ENCODE measurements around the gene AKNAD1. TPM values are rescaled to one million over a fixed set of nuclear protein-coding genes. Genes with fewer than 3 reads are reported as not detected.

The AKNAD1 gene
- total and polyA plus RNA-seq, 2 donors = 1.2 to 1.8 TPM

DNA sequence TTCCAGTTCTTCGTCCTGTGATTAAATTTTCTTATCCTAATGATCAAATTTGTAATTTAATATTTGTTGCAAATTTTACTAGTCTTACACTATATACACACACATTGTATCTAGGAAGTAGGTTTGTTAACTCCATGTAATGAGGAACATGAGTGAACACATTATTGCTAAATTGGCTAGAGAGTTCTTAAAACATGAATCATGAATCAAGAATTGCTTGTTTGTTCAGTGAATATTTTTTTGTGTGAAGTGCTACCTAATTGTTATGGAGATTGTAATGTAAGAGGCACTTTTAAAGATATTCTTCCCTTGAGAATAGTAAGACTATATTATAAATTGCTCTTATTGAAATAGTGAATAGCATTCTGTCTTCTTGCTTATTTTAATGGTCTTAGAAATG lies 24.5 kb upstream of the AKNAD1 start:
- Histone ChIP-seq H3K36me3 (ENCODE audit: insufficient read depth) (no peaks in the 10 kb centered on the region), H3K4me3 (ENCODE audit: low read depth, low read length) (no peak overlapping the region), H3K27ac (ENCODE audit: low read depth) (no peak overlapping the region), H3K4me1 (ENCODE audit: insufficient read depth) (peaks cover 1% of the 10 kb centered on the region)
- no peak for DNase-seq (ENCODE audit: extremely low spot score)
- 84% methylated on average over 1 of the region's 1 CpG for WGBS

DNA sequence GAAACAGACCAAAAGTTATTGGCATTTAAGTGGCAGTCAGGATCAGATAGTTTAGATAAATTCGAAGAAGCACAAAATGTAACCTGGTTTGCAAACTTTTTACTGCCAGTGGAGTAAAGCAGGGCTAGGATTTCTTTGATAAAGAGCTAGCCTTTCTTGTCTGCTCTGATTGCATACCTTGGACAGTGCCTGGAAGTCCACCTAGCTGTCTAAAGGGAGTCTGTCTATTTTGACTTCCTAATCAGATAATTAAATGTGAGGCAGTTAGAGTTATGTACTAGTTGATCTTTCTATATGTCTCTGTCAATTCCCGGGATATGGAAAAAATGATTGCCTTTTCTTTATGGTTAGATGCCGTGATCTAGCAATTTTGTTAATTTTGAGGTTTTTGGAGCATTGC lies 24.0 kb upstream of the AKNAD1 start:
- WGBS = 78% methylated on average over 3 of the region's 3 CpGs
- Histone ChIP-seq H3K36me3 (ENCODE audit: insufficient read depth) (no peaks in the 10 kb centered on the region), H3K4me1 (ENCODE audit: insufficient read depth) (peaks cover 1% of the 10 kb centered on the region), H3K4me3 (ENCODE audit: low read depth, low read length) (no peak overlapping the region), H3K27ac (ENCODE audit: low read depth) (no peak overlapping the region)
- no peak for DNase-seq (ENCODE audit: extremely low spot score)

DNA sequence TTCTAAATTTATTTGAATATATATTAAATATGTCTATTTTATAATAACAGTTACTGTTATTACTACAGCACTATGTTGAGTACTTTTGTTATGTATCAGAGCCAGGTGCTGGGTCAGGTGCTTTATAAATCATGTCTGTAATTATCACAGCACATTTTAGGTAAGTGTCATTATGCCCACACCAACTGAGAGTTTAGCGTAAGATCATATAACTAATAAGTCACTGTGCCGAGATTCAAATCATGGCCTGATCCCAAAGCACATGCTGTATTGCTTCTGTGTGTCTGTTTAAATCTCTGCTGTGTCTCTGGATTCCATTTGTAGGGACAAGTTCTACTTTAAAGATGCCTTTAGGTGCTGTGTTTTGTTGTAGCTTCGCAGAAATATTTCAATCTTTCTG lies 21.8 kb upstream of the AKNAD1 start:
- H3K27ac ChIP-seq (ENCODE audit: low read depth) = no peak overlapping the region
- DNase-seq (ENCODE audit: extremely low spot score) = no peak
- no peak overlapping the region for H3K4me3 ChIP-seq (ENCODE audit: low read depth, low read length)
- WGBS = 60% methylated on average over 3 of the region's 3 CpGs
- no peaks in the 10 kb centered on the region for H3K4me1 ChIP-seq (ENCODE audit: insufficient read depth)
- no peaks in the 10 kb centered on the region for H3K36me3 ChIP-seq (ENCODE audit: insufficient read depth)

DNA sequence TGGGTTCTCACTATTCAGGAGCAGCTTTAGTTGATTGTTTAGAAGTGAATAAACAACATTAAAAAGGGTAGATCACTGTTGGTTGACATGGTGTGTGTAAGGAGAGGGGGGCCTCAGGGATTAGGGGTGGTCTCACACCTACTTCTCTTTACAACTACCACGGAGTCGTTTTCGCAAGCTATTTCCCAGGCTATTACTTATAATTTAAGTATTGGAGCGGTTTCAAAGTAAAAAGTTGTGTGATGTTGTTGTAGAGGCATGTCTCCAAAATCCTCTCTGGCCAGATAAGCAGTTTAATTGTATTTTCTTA lies 21.2 kb upstream of the AKNAD1 start:
- no peaks in the 10 kb centered on the region for H3K4me1 ChIP-seq (ENCODE audit: insufficient read depth)
- 27% methylated on average over 4 of the region's 4 CpGs for WGBS
- no peak overlapping the region for H3K27ac ChIP-seq (ENCODE audit: low read depth)
- H3K36me3 ChIP-seq (ENCODE audit: insufficient read depth) = no peaks in the 10 kb centered on the region
- H3K4me3 ChIP-seq (ENCODE audit: low read depth, low read length) = no peak overlapping the region
- no peak for DNase-seq (ENCODE audit: extremely low spot score)

DNA sequence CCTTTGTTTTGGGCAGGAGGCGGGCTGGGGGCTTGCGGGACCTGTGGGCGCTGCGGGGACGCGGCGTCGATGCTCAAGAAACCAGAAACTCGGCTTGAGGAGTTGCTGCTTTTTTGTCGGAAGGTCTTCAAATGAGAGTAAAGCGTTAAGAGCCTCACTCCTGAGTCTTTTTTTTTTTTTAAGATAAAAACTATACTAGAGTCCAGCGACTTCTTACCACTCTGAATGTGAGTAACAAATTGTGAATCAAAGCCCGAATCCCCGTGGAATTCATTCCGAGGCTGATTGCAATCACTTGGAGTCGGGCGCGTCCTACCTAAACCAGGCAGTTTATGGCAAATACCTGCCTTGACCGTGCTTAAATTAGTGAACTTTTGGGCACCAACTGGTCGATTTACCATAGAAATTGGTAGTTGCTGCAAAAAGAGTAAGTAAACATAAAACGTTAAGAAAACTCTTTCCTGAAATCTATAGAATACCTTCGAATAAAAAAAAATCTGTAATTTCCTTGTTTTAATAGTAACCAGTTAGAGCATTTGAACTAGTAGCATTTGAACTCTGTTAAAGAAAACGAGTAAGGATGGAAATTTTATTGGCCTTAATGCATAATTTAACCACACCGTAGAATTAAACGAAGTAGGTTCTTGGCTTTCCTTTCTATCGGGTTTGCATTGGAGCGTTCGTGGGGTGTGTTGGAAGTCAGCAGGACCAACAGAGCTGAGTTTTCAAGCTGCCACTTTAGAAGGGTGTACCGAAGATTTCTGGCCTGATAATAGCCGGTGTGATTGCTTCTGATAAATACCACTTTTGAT lies 20.7 kb upstream of the AKNAD1 start:
- Histone ChIP-seq H3K4me3 (ENCODE audit: low read depth, low read length) (peak overlapping the region; percentile 94), H3K36me3 (ENCODE audit: insufficient read depth) (no peaks in the 10 kb centered on the region), H3K27ac (ENCODE audit: low read depth) (peak overlapping the region; percentile 48), H3K4me1 (ENCODE audit: insufficient read depth) (no peaks in the 10 kb centered on the region)
- WGBS = 2% methylated on average over 30 of the region's 30 CpGs
- no peak for DNase-seq (ENCODE audit: extremely low spot score)

DNA sequence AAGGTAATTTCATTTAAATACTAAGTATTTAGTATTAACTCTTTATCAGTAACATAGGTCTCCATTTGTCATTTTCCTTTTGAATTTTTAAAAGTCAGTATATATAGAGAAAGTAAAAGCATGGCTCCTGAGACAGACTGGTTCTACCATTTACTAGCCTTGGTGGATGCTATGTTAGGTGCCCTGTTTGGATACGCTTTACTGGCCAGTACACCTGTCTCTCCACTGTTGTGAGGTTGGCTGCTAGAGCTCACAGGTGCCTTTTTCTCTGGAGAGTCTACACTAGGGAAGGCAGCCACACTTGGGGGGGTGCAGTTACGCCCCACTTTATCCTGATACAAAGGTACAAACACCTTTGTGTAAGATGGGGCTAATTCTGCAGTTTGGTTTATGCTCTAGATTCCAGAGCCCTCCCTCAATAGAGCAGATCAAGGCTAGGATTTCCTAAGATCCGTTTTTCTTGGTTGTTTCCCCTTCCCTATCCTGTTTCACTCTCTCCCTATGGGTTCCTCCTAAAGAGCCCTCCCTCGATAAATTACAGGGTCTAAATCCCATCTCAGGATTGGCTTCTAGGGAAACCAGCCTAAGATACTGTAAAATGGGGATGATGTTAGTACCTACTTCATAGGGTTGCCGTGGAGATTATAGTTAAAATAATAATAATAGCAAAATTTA lies 14.3 kb upstream of the AKNAD1 start:
- no peak for DNase-seq (ENCODE audit: extremely low spot score)
- 78% methylated on average over 5 of the region's 5 CpGs for WGBS
- H3K36me3 ChIP-seq (ENCODE audit: insufficient read depth) = no peaks in the 10 kb centered on the region
- no peak overlapping the region for H3K27ac ChIP-seq (ENCODE audit: low read depth)
- H3K4me3 ChIP-seq (ENCODE audit: low read depth, low read length) = no peak overlapping the region
- no peaks in the 10 kb centered on the region for H3K4me1 ChIP-seq (ENCODE audit: insufficient read depth)

DNA sequence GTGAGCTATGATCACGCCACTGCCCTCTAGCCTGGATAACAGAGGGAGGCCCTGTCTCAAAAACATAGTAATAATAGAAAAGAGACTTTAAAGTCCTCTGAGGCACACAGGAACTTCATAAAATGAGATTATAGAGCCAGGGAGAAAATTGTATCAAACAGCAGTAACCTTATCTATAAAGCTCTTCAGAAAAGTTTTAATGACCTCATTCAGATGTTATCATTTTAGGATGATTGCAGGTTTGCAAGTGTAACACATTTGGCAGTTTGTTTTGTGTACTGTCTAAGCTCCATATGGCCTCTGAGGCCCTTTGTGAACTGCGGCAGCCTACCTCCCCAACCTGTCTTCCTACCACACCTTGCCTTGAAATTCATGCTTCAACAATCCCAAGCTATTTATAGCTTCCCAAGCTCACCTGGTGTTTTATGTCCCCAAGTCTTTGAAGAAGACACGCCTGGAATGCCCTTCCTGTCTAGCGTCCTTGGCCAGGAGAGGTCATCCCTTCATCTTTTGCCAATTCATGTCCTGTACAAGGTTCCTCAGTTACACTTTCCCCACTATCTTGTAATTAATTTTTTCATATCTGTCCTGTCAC lies 8.5 kb upstream of the AKNAD1 start:
- 74% methylated on average over 4 of the region's 4 CpGs for WGBS
- Histone ChIP-seq H3K36me3 (ENCODE audit: insufficient read depth) (no peaks in the 10 kb centered on the region), H3K4me1 (ENCODE audit: insufficient read depth) (no peaks in the 10 kb centered on the region), H3K27ac (ENCODE audit: low read depth) (no peak overlapping the region), H3K4me3 (ENCODE audit: low read depth, low read length) (no peak overlapping the region)
- DNase-seq (ENCODE audit: extremely low spot score) = no peak

DNA sequence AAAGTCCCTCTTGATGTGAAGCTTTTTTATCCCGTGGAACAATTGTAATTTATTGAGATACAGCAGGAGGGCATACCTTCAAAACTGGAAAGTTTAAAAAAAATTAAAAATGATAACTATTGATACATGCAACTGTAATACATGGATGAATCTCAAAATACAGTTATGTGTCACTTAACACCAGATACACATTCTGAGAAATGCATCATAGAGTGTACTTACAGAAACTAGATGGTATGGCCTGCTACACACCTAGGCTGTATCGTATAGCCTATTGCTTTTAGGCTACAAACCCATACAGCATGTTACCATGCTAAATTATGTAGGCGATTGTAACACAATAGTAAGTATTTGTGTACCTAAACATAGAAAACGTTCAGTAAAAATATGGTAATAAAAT lies 7.1 kb upstream of the AKNAD1 start:
- Histone ChIP-seq H3K4me3 (ENCODE audit: low read depth, low read length) (no peak overlapping the region), H3K36me3 (ENCODE audit: insufficient read depth) (no peaks in the 10 kb centered on the region), H3K27ac (ENCODE audit: low read depth) (no peak overlapping the region), H3K4me1 (ENCODE audit: insufficient read depth) (no peaks in the 10 kb centered on the region)
- no peak for DNase-seq (ENCODE audit: extremely low spot score)
- WGBS = 90% methylated on average over 4 of the region's 4 CpGs

DNA sequence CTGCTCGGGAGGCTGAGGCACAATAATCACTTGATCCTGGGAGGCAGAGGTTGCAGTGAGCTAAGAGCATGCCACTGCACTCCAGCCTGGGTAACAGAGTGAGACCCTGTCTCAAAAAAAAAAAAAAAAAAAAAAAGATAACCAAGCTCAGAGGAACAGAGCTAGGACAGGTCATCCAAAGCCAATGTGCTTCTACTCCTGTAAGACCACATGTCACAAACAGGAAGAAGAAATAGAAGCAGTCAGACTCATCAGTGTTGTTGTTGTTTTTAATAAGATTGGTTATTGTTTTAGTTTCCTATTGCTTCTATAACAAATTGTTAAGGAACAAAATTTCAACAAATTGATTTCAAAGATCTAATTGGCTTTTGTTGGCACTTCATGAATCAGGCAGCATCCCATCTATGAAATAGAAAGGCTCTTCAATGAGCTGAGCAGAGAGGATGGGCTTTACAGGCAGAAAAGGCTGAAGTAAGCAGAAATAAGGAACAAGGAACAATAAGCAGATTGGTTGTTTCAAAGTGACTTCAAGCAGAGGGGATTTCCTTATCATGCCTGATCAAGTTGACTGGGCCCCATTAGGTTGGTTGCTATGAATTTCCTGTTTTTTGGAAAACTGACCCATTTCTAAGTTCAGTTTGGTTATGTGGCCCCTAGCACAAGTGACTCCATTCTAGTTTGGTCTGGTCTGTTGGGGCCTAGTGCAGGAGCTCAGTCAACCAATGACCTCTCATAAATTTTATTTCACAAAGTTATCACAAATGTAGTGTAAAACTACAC lies 6.0 kb upstream of the AKNAD1 start:
- Histone ChIP-seq H3K36me3 (ENCODE audit: insufficient read depth) (no peaks in the 10 kb centered on the region), H3K4me1 (ENCODE audit: insufficient read depth) (no peaks in the 10 kb centered on the region), H3K27ac (ENCODE audit: low read depth) (no peak overlapping the region), H3K4me3 (ENCODE audit: low read depth, low read length) (no peak overlapping the region)
- WGBS = 85% methylated on average over 1 of the region's 1 CpG
- DNase-seq (ENCODE audit: extremely low spot score) = no peak

DNA sequence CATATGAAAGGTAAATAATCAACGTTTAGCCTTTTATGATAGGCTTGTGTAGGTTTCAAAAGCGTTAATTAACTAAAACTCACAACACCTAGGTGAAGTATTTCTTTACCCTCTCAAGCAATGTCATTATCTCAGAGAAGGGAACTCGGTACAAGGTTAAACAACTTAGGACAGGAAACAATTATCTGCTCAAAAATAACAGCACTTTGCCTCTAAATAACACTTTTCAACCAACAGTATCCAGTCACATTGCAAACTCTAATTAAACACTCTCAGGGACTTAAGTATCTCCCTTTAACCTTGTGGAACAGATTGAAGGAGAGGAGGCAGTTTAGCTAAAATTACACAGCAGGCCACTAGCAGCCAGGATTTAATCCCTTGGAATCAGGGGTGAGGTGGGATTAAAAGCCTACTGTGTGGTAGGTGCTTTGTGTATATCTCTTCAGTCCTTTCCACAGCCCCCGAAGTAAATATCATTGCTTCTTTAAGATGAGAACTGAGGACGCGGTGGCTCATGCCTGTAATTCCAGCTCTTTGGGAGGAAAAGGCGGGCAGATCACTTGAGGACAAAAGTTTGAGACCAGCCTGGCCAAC lies 5.2 kb upstream of the AKNAD1 start:
- WGBS = 79% methylated on average over 7 of the region's 7 CpGs
- H3K4me3 ChIP-seq (ENCODE audit: low read depth, low read length) = no peak overlapping the region
- H3K27ac ChIP-seq (ENCODE audit: low read depth) = no peak overlapping the region
- no peaks in the 10 kb centered on the region for H3K4me1 ChIP-seq (ENCODE audit: insufficient read depth)
- no peak for DNase-seq (ENCODE audit: extremely low spot score)
- no peaks in the 10 kb centered on the region for H3K36me3 ChIP-seq (ENCODE audit: insufficient read depth)

DNA sequence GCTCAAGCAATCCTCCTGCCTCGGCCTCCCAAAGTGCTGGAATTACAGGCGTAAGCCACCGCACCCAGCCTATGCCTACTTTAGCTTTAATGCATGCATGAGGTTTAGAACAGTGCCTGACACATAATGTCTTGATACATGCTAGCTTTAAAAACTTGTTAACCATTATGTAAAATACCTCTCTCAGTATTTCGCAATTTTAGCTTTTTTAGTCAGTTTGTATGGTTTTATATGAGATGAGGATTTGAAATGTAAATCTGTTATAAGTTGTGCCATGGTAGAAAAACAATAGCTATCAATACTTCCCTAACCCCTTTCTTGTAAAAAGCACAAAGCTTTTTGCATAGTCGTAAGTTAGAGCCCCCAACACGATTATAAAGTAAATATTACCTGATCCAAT lies 4.7 kb upstream of the AKNAD1 start:
- no peaks in the 10 kb centered on the region for H3K4me1 ChIP-seq (ENCODE audit: insufficient read depth)
- no peak overlapping the region for H3K4me3 ChIP-seq (ENCODE audit: low read depth, low read length)
- H3K36me3 ChIP-seq (ENCODE audit: insufficient read depth) = no peaks in the 10 kb centered on the region
- 89% methylated on average over 6 of the region's 6 CpGs for WGBS
- no peak overlapping the region for H3K27ac ChIP-seq (ENCODE audit: low read depth)
- no peak for DNase-seq (ENCODE audit: extremely low spot score)

DNA sequence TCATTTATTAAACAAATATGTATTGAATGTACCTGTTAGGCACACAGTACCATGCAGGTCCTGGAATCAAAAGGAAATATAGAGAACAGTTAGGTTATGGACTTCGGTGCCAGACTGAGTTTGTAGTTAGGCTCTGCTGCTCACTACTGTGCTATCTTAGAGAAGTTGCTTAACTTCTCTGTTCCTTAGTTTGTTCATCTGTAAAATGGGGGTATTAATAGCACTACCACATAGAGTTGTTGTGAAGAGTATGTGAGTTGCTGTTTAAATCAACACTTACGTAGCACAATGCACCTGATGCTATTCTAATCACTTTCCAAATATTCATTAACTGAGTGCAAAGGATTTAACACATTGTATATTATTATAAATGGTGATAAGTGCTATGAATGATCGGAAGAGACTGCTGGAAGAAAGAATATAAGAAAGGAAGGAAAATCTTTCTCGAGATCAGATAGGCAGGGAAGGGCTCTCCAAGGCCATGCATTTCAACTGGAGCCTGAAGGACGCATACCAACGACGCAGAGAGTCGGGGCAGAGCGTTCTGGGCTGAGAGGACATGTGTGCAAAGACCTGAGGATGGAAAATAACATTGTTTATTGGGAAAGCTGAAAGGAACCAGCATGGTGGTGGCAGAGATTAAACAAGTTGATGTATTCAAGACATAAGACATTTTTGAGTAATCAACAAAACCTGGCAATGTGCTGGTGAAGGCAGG lies 3.5 kb upstream of the AKNAD1 start:
- Histone ChIP-seq H3K4me1 (ENCODE audit: insufficient read depth) (no peaks in the 10 kb centered on the region), H3K36me3 (ENCODE audit: insufficient read depth) (no peaks in the 10 kb centered on the region), H3K27ac (ENCODE audit: low read depth) (no peak overlapping the region), H3K4me3 (ENCODE audit: low read depth, low read length) (no peak overlapping the region)
- DNase-seq (ENCODE audit: extremely low spot score) = no peak
- WGBS = 89% methylated on average over 9 of the region's 9 CpGs

Measured in urinary bladder (tissue), 4 donors.